ENCODE data around the gene SDC1.

- TF ChIP-seq ARNT (IDR thresholded peaks at IDR 0.05) (no peak), SUZ12 (IDR thresholded peaks at IDR 0.05) (no peak), FOXM1 (IDR thresholded peaks at IDR 0.05; ENCODE audit: borderline replicate concordance) (no peak)
Observed at GRCh38 chr2:20267529-20267928, 42.6 kb upstream of the SDC1 start.

All from HEK293T (cell line).